Neural cell (in vitro differentiated cells): ENCODE measurements around the gene CIROP. TPM values are rescaled to one million over a fixed set of nuclear protein-coding genes. Genes with fewer than 3 reads are reported as not detected.

Source experiments
- H2AFZ ChIP-seq: fragments of 200-600, 300-800 bp; sonication (generic), shearing (Covaris generic); 2 replicates; pipeline ENCODE4 v1.6.0; 2014; ENCODE audit warnings: low read depth, mild to moderate bottlenecking, antibody characterized with exemption, low read length, moderate library complexity
- H3F3A ChIP-seq: fragments of 200-600 bp; shearing (Covaris generic); 2 replicates; pipeline ENCODE4 v1.6.1; 2016; ENCODE audit warnings: mild to moderate bottlenecking, moderate library complexity, mixed read lengths, antibody characterized with exemption, low read length; ENCODE audit not compliant: insufficient read depth, poor library complexity, severe bottlenecking
- H3K27ac ChIP-seq: fragments of 200-600, 300-800 bp; sonication (generic), shearing (Covaris generic); 2 replicates; pipeline ENCODE4 v1.5.1; 2014; ENCODE audit warnings: mild to moderate bottlenecking, low read length, moderate library complexity
- H3K27me3 ChIP-seq: fragments of 300-800, 200-600 bp; sonication (generic), shearing (Covaris generic); 2 replicates; pipeline ENCODE4 v1.6.0; 2014; ENCODE audit warnings: mild to moderate bottlenecking, low read depth, low read length, moderate library complexity; ENCODE audit not compliant: insufficient read depth
- H3K36me3 ChIP-seq: fragments of 300-800, 200-600 bp; sonication (generic), shearing (Covaris generic); 2 replicates; pipeline ENCODE4 v1.5.1; 2014; ENCODE audit warnings: mild to moderate bottlenecking, antibody characterized with exemption, low read length, moderate library complexity; ENCODE audit not compliant: insufficient read depth
- H3K4me2 ChIP-seq: fragments of 300-800, 200-600 bp; sonication (generic), shearing (Covaris generic); 2 replicates; pipeline ENCODE4 v1.6.0; 2014; ENCODE audit warnings: mild to moderate bottlenecking, low read length
- H3K4me3 ChIP-seq: fragments of 300-800, 200-600 bp; sonication (generic), shearing (Covaris generic); 2 replicates; pipeline ENCODE4 v1.5.1; 2014; ENCODE audit warnings: mild to moderate bottlenecking, low read length, moderate library complexity
- H3K79me2 ChIP-seq: fragments of 200-600 bp; shearing (Covaris generic); replicated peaks from 2 replicates; pipeline ENCODE4 v1.6.0; 2014; ENCODE audit warnings: mild to moderate bottlenecking, low read length, moderate library complexity; ENCODE audit not compliant: insufficient read depth
- H3K9ac ChIP-seq: fragments of 300-800, 200-600 bp; sonication (generic), shearing (Covaris generic); 2 replicates; pipeline ENCODE4 v1.6.1; 2016; ENCODE audit warnings: mild to moderate bottlenecking, low read length, mixed read lengths
- H3K9me2 ChIP-seq: fragments of 200-600 bp; shearing (Covaris generic); 2 replicates; pipeline ENCODE4 v1.6.1; 2016; ENCODE audit warnings: mild to moderate bottlenecking, low read length, mixed read lengths; ENCODE audit not compliant: insufficient read depth
- H3K9me3 ChIP-seq: fragments of 200-600, 300-800 bp; sonication (generic), shearing (Covaris generic); 2 replicates; pipeline ENCODE4 v1.6.1; 2016; ENCODE audit warnings: mild to moderate bottlenecking, mixed run types, low read length, moderate library complexity, mixed read lengths
- H4K20me1 ChIP-seq: fragments of 200-600 bp; shearing (Covaris generic); 2 replicates; pipeline ENCODE4 v1.6.1; 2016; ENCODE audit warnings: mild to moderate bottlenecking, mixed run types; ENCODE audit not compliant: insufficient read depth
- EP300 ChIP-seq: fragments of 450-650 bp; conservative IDR thresholded peaks from 2 replicates; pipeline ENCODE4 v1.6.1; 2014; ENCODE audit warnings: antibody characterized with exemption, mild to moderate bottlenecking, moderate library complexity; ENCODE audit not compliant: poor library complexity, severe bottlenecking
- EZH2 ChIP-seq: fragments of 200-600, 300-800 bp; shearing (Covaris generic), sonication (generic); IDR thresholded peaks from 2 replicates; pipeline ENCODE4 v1.6.1; 2014; ENCODE audit warnings: antibody characterized with exemption, low read length, borderline replicate concordance, mild to moderate bottlenecking; ENCODE audit not compliant: insufficient read depth, poor library complexity, severe bottlenecking
- MXI1 ChIP-seq: fragments of 450-650 bp; conservative IDR thresholded peaks from 2 replicates; pipeline ENCODE4 v1.6.1; 2014; ENCODE audit warnings: antibody characterized with exemption, mild to moderate bottlenecking; ENCODE audit not compliant: poor library complexity, severe bottlenecking
- POLR2AphosphoS5 ChIP-seq: IDR thresholded peaks from 2 replicates; pipeline ENCODE4 v1.6.1; 2012
- RAD21 ChIP-seq: fragments of 450-650 bp; conservative IDR thresholded peaks from 2 replicates; pipeline ENCODE4 v1.6.1; 2014; ENCODE audit warnings: antibody characterized with exemption, mild to moderate bottlenecking, moderate library complexity
- SMC3 ChIP-seq: fragments of 450-650 bp; conservative IDR thresholded peaks from 2 replicates; pipeline ENCODE4 v1.6.1; 2014; ENCODE audit warnings: antibody characterized with exemption, mild to moderate bottlenecking, moderate library complexity; ENCODE audit not compliant: poor library complexity
- TAF1 ChIP-seq: IDR thresholded peaks from 2 replicates; pipeline ENCODE4 v1.6.1; 2012; ENCODE audit warnings: low read depth
- polyA plus RNA-seq: library from polyadenylated mRNA; depleted of rRNA; stranded (reverse); fragments of >200 nt; gene quantifications from 2 replicates; pipeline ENCODE4 v1.2.3, GENCODE V29; 2014
- TF ChIP-seq, protein P1 (sequence below): fragments of 450-650 bp; IDR thresholded peaks from 2 replicates; pipeline ENCODE4 v1.5.1; 2014; ENCODE audit warnings: antibody characterized with exemption, mild to moderate bottlenecking, moderate library complexity; ENCODE audit not compliant: poor library complexity, severe bottlenecking
- TF ChIP-seq, protein P2 (sequence below): IDR thresholded peaks from 2 replicates; pipeline ENCODE4 v1.6.1; 2012; ENCODE audit warnings: borderline replicate concordance

The CIROP gene
- polyA plus RNA-seq, 1 donor from 2014 or later: not detected

DNA sequence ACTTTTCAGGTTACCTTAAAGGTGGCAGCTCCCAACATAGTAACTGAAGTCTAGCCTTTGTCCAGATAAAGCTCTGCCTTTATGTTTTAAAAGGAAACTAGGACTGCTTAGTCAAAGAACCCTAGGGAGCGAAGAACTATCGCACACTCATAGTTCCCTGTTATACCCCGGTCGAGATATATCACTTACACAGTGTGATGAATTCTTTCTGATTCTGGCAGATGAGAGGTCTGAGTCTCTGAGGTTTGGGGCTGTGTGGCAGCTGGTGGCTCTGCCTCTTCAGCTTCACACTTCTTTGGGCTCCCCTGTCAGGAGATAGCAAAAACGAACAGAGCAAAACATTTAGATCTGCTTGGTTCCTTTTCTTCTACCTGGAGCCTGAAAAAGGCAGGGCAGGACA is 26.8 kb downstream of the CIROP start:
- no peaks in the 10 kb centered on the region for H4K20me1 ChIP-seq
- H2AFZ ChIP-seq: no peak overlapping the region
- no peak for TF ChIP-seq TAF1
- TF ChIP-seq RAD21: no peak
- no peak for TF ChIP-seq MXI1
- no peak for TF ChIP-seq SMC3
- no peak for TF ChIP-seq POLR2AphosphoS5
- TF ChIP-seq, protein P1, sequence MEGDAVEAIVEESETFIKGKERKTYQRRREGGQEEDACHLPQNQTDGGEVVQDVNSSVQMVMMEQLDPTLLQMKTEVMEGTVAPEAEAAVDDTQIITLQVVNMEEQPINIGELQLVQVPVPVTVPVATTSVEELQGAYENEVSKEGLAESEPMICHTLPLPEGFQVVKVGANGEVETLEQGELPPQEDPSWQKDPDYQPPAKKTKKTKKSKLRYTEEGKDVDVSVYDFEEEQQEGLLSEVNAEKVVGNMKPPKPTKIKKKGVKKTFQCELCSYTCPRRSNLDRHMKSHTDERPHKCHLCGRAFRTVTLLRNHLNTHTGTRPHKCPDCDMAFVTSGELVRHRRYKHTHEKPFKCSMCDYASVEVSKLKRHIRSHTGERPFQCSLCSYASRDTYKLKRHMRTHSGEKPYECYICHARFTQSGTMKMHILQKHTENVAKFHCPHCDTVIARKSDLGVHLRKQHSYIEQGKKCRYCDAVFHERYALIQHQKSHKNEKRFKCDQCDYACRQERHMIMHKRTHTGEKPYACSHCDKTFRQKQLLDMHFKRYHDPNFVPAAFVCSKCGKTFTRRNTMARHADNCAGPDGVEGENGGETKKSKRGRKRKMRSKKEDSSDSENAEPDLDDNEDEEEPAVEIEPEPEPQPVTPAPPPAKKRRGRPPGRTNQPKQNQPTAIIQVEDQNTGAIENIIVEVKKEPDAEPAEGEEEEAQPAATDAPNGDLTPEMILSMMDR: no peak
- TF ChIP-seq, protein P2, sequence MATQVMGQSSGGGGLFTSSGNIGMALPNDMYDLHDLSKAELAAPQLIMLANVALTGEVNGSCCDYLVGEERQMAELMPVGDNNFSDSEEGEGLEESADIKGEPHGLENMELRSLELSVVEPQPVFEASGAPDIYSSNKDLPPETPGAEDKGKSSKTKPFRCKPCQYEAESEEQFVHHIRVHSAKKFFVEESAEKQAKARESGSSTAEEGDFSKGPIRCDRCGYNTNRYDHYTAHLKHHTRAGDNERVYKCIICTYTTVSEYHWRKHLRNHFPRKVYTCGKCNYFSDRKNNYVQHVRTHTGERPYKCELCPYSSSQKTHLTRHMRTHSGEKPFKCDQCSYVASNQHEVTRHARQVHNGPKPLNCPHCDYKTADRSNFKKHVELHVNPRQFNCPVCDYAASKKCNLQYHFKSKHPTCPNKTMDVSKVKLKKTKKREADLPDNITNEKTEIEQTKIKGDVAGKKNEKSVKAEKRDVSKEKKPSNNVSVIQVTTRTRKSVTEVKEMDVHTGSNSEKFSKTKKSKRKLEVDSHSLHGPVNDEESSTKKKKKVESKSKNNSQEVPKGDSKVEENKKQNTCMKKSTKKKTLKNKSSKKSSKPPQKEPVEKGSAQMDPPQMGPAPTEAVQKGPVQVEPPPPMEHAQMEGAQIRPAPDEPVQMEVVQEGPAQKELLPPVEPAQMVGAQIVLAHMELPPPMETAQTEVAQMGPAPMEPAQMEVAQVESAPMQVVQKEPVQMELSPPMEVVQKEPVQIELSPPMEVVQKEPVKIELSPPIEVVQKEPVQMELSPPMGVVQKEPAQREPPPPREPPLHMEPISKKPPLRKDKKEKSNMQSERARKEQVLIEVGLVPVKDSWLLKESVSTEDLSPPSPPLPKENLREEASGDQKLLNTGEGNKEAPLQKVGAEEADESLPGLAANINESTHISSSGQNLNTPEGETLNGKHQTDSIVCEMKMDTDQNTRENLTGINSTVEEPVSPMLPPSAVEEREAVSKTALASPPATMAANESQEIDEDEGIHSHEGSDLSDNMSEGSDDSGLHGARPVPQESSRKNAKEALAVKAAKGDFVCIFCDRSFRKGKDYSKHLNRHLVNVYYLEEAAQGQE: no peak
- no peak for TF ChIP-seq EP300
- TF ChIP-seq EZH2: no peak
- H3K36me3 ChIP-seq: peaks cover 19% of the 10 kb centered on the region
- H3K27ac ChIP-seq: no peak overlapping the region
- no peaks in the 10 kb centered on the region for H3K27me3 ChIP-seq
- no peaks in the 10 kb centered on the region for H3K9me2 ChIP-seq
- H3F3A ChIP-seq: no peaks in the 10 kb centered on the region
- H3K4me3 ChIP-seq: no peak overlapping the region
- no peak overlapping the region for H3K4me2 ChIP-seq
- no peaks in the 10 kb centered on the region for H3K79me2 ChIP-seq
- H3K9me3 ChIP-seq: no peaks in the 10 kb centered on the region
- no peak overlapping the region for H3K9ac ChIP-seq

DNA sequence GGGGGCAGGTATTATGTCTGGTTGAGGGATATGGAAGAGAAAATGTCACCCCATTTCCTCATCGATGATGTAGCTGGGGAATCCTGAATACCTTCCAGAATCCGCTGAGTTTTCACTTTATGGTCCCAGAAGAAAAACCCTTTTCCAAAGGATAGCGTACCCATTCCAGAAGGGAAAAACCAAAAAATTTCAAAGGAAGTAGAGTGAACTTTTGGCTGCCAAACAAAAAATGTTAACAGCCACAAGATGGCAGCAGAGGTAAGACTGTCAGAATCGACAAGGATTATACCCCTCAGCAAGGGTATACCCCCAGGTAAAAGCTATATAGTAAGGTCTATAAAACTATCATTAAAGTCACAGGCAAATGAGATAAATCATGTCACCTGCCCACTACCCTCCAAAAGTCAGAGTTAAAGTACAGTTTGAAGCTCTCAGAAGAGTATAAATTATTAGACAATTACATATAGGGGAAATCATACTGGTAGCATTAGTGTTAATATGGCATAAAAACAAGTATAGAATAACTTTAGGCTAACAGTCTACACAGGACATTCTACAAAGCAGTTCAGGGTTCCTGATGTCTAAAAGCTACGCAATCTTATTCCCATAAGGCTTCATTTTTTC is 27.9 kb downstream of the CIROP start:
- Histone ChIP-seq H3K79me2 (peaks cover 9% of the 10 kb centered on the region), H4K20me1 (no peaks in the 10 kb centered on the region), H3K9ac (no peak overlapping the region), H3K9me2 (no peaks in the 10 kb centered on the region), H2AFZ (no peak overlapping the region), H3K36me3 (peaks cover 19% of the 10 kb centered on the region), H3K9me3 (no peaks in the 10 kb centered on the region), H3K27me3 (no peaks in the 10 kb centered on the region), H3K27ac (no peak overlapping the region), H3K4me2 (no peak overlapping the region), H3K4me3 (no peak overlapping the region), H3F3A (no peaks in the 10 kb centered on the region)
- TF ChIP-seq RAD21: peak; percentile 55
- TF ChIP-seq EP300: no peak
- TF ChIP-seq, protein P1: peak; percentile 74
- peak; percentile 64 for TF ChIP-seq SMC3
